CD4-positive, alpha-beta T cell treated with Interferon gamma for 1 hour (primary cell): Measurements from ENCODE around the gene CTRB1.
"Not testable (repeated sequence)": the region's sequence is repeated elsewhere in the genome, so short reads cannot be mapped to it uniquely, and the experiment has no call there.

Experiments
- DNase-seq: peaks from one replicate; pipeline ENCODE4 v3.0.0-alpha.2; 2020

Gene CTRB1

GRCh38 chr16:75242436-75243078 lies 23.8 kb downstream of the CTRB1 start:
- not testable (repeated sequence) for DNase-seq

GRCh38 chr16:75243667-75244224 lies 25.0 kb downstream of the CTRB1 start:
- no peak for DNase-seq

- no peak for DNase-seq
These were observed 25.5 kb downstream of the CTRB1 start for GRCh38 chr16:75244225-75244809.

- DNase-seq: no peak
These were observed 26.3 kb downstream of the CTRB1 start for GRCh38 chr16:75244844-75245758.

- DNase-seq: no peak
These were observed 27.9 kb downstream of the CTRB1 start for GRCh38 chr16:75246504-75247205.

GRCh38 chr16:75247249-75247648 lies 28.5 kb downstream of the CTRB1 start:
- no peak for DNase-seq

GRCh38 chr16:75248142-75248535 lies 29.4 kb downstream of the CTRB1 start:
- DNase-seq: no peak

GRCh38 chr16:75248536-75249380 lies 30.0 kb downstream of the CTRB1 start:
- no peak for DNase-seq

- DNase-seq: no peak
These were observed 30.7 kb downstream of the CTRB1 start for GRCh38 chr16:75249441-75249840.

GRCh38 chr16:75250089-75250808 lies 31.5 kb downstream of the CTRB1 start:
- no peak for DNase-seq

GRCh38 chr16:75250809-75251279 lies 32.1 kb downstream of the CTRB1 start:
- DNase-seq: no peak

GRCh38 chr16:75251280-75252048 lies 32.7 kb downstream of the CTRB1 start, which contains the start of gene BCAR1:
Gene BCAR1, minus strand, starts transcription at chr16:75251624. Its CDS starts 142 bp downstream, at chr16:75251482.
- DNase-seq: no peak

- DNase-seq: no peak
These were observed 33.5 kb downstream of the CTRB1 start for GRCh38 chr16:75252049-75252864.

GRCh38 chr16:75252946-75253911 lies 34.4 kb downstream of the CTRB1 start:
- DNase-seq: no peak

GRCh38 chr16:75254359-75254837 lies 35.6 kb downstream of the CTRB1 start:
- no peak for DNase-seq

- DNase-seq: no peak
These were observed 37.3 kb downstream of the CTRB1 start for GRCh38 chr16:75256059-75256571.

GRCh38 chr16:75256696-75257343 lies 38.0 kb downstream of the CTRB1 start:
- no peak for DNase-seq
